GM12864 (cell line): ENCODE results near the gene HEATR9.

Experiments used
- DNase-seq: peaks from one replicate; pipeline ENCODE4 v3.0.0-alpha.2; 2011; ENCODE audit warnings: low read depth
- H3K4me3 ChIP-seq: 2 replicates; pipeline ENCODE4 v1.5.1; 2011; ENCODE audit warnings: mild to moderate bottlenecking, low read depth, low read length, control low read depth
- CTCF ChIP-seq: IDR thresholded peaks from 2 replicates; pipeline ENCODE4 v1.5.1; 2011; ENCODE audit warnings: low read depth, mild to moderate bottlenecking, moderate library complexity, low read length, control low read depth, inconsistent platforms; ENCODE audit errors: missing control alignments

Gene HEATR9

GRCh38 chr17:35889241-35889640 is 20.6 kb upstream of the HEATR9 start:
- TF ChIP-seq CTCF, result no peak
- no peak overlapping the region for H3K4me3 ChIP-seq

GRCh38 chr17:35879773-35880654 is 11.3 kb upstream of the HEATR9 start, which contains the start of gene CCL5:
TSS of gene CCL5 (minus strand) at chr17:35880360.
- DNase-seq, result peak; percentile 79
- H3K4me3 ChIP-seq, result peak within 1 kb of the TSS; percentile 42
- no peak for TF ChIP-seq CTCF

More at GRCh38 chr17:35889241-35889640, 20.6 kb upstream of the HEATR9 start:
- no peak for DNase-seq

GRCh38 chr17:35878361-35878760 is 9.7 kb upstream of the HEATR9 start:
- no peak for TF ChIP-seq CTCF
- no peak for DNase-seq
- H3K4me3 ChIP-seq, result no peak overlapping the region

- no peak for TF ChIP-seq CTCF
- no peak for DNase-seq
- H3K4me3 ChIP-seq, result no peak overlapping the region
Measured at GRCh38 chr17:35877345-35878029, 8.8 kb upstream of the HEATR9 start.

GRCh38 chr17:35876534-35876933 is 7.8 kb upstream of the HEATR9 start:
- no peak for TF ChIP-seq CTCF
- H3K4me3 ChIP-seq, result no peak overlapping the region
- DNase-seq, result no peak

GRCh38 chr17:35875800-35876139 is 7.1 kb upstream of the HEATR9 start:
- no peak for DNase-seq
- H3K4me3 ChIP-seq, result no peak overlapping the region
- no peak for TF ChIP-seq CTCF
